ENCODE data around the gene BSND. TPM values are rescaled to one million over a fixed set of nuclear protein-coding genes. Genes with fewer than 3 reads are reported as not detected.

The BSND gene
- polyA plus RNA-seq, 1 donor (not counting 4 experiments of a cell fraction or from before 2014, with no cell fraction given), result not detected

DNA sequence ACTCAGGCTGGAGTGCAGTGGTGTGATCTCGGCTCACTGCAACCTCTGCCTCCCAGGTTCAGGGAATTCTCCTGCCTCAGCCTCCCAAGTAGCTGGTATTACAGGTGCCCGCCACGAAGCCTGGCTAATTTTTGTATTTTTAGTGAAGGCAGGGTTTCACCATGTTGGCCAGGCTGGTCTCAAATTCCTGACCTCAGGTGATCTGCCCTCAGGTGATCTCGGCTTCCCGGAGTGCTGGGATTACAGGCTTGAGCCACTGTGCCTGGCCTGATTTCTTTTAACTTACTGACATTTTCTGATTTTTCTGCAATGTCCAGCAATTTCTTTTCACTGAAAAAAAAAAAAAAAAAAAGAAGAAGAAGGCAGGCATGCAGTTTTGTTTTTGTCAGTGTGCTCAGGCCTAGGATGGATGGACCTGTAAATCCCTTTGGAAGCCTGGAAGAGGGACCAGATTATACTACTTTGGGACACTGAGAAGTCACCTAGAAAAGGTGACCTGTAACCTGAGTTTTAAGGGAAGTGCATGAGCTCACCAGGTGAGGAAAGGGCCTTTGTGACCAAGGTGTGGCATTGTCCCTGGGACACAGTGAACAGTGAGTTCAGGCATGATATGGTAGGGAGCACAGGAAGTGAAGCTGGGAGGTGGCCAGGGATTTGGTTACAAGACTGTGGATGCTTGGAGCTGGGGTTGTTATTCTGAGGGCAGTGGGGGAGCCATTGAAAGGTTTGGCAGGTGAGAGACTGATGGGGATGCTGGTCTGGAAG, 21.0 kb upstream of the BSND start:
- H3K9me3 ChIP-seq (ENCODE audit: control insufficient read depth, low read depth, low read length), result no peaks in the 10 kb centered on the region
- H3K4me1 ChIP-seq (ENCODE audit: control insufficient read depth, extremely low read depth, insufficient read depth, low read length), result peaks cover 23% of the 10 kb centered on the region
- no peak for TF ChIP-seq CTCF (optimal IDR thresholded peaks at IDR 0.05 in 1 of 3, IDR thresholded peaks at IDR 0.05 in 1 of 3, conservative IDR thresholded peaks at IDR 0.05 in 1 of 3; ENCODE audit: extremely low read depth in 1 of 3, insufficient read depth in 2 of 3, low read length in 3 of 3)
- TF ChIP-seq EZH2 (IDR thresholded peaks at IDR 0.05; ENCODE audit: low read length), result no peak
- no peaks in the 10 kb centered on the region for H3K79me2 ChIP-seq (ENCODE audit: control insufficient read depth, insufficient read depth, low read length)
- no peak for FAIRE-seq
- H2AFZ ChIP-seq (ENCODE audit: control insufficient read depth, low read length), result no peak overlapping the region
- H3K4me2 ChIP-seq (ENCODE audit: control insufficient read depth, extremely low read depth, insufficient read depth, low read depth, low read length), result no peak overlapping the region
- H3K27me3 ChIP-seq (ENCODE audit: control insufficient read depth, extremely low read depth, insufficient read depth, low read length), result peaks cover 6% of the 10 kb centered on the region
- no peak for DNase-seq (ENCODE audit: low read depth, low spot score)
- H4K20me1 ChIP-seq (ENCODE audit: control insufficient read depth, extremely low read depth, insufficient read depth, low read length), result no peaks in the 10 kb centered on the region
- H3K27ac ChIP-seq (ENCODE audit: control insufficient read depth, insufficient read depth, low read length), result no peak overlapping the region
- H3K4me3 ChIP-seq (ENCODE audit: control insufficient read depth in 2 of 3, extremely low read depth in 1 of 3, insufficient read depth in 2 of 3, low read depth in 1 of 3, low read length in 3 of 3), result no peak overlapping the region
- H3K9ac ChIP-seq (ENCODE audit: control insufficient read depth, extremely low read depth, insufficient read depth, low read length), result no peak overlapping the region
- H3K9me1 ChIP-seq (ENCODE audit: control insufficient read depth, extremely low read depth, insufficient read depth, low read length), result no peaks in the 10 kb centered on the region
- dilution Hi-C loops (cut with MboI; ENCODE audit: extremely low pct_ligation_motif_present, low sequenced_read_pairs), result no loop called here
- no peaks in the 10 kb centered on the region for H3K36me3 ChIP-seq (ENCODE audit: control insufficient read depth in 2 of 2, extremely low read depth in 1 of 2, insufficient read depth in 2 of 2, low read length in 2 of 2)

GRCh38 chr1:54978528-54979326, 20.0 kb upstream of the BSND start:
- Histone ChIP-seq H3K4me2 (ENCODE audit: control insufficient read depth, extremely low read depth, insufficient read depth, low read depth, low read length) (no peak overlapping the region), H3K4me1 (ENCODE audit: control insufficient read depth, extremely low read depth, insufficient read depth, low read length) (peaks cover 15% of the 10 kb centered on the region), H3K36me3 (ENCODE audit: control insufficient read depth in 2 of 2, extremely low read depth in 1 of 2, insufficient read depth in 2 of 2, low read length in 2 of 2) (no peaks in the 10 kb centered on the region), H4K20me1 (ENCODE audit: control insufficient read depth, extremely low read depth, insufficient read depth, low read length) (no peaks in the 10 kb centered on the region), H3K27me3 (ENCODE audit: control insufficient read depth, extremely low read depth, insufficient read depth, low read length) (peaks cover 6% of the 10 kb centered on the region), H3K9ac (ENCODE audit: control insufficient read depth, extremely low read depth, insufficient read depth, low read length) (no peak overlapping the region), H3K4me3 (ENCODE audit: control insufficient read depth in 2 of 3, extremely low read depth in 1 of 3, insufficient read depth in 2 of 3, low read depth in 1 of 3, low read length in 3 of 3) (no peak overlapping the region), H3K27ac (ENCODE audit: control insufficient read depth, insufficient read depth, low read length) (no peak overlapping the region), H3K9me3 (ENCODE audit: control insufficient read depth, low read depth, low read length) (no peaks in the 10 kb centered on the region), H2AFZ (ENCODE audit: control insufficient read depth, low read length) (no peak overlapping the region), H3K9me1 (ENCODE audit: control insufficient read depth, extremely low read depth, insufficient read depth, low read length) (no peaks in the 10 kb centered on the region), H3K79me2 (ENCODE audit: control insufficient read depth, insufficient read depth, low read length) (no peaks in the 10 kb centered on the region)
- no peak for DNase-seq (ENCODE audit: low read depth, low spot score)
- dilution Hi-C loops (cut with MboI; ENCODE audit: extremely low pct_ligation_motif_present, low sequenced_read_pairs), result no loop called here
- TF ChIP-seq CTCF (optimal IDR thresholded peaks at IDR 0.05 in 1 of 3, IDR thresholded peaks at IDR 0.05 in 1 of 3, conservative IDR thresholded peaks at IDR 0.05 in 1 of 3; ENCODE audit: extremely low read depth in 1 of 3, insufficient read depth in 2 of 3, low read length in 3 of 3), result no peak
- no peak for TF ChIP-seq EZH2 (IDR thresholded peaks at IDR 0.05; ENCODE audit: low read length)
- FAIRE-seq, result no peak
